VCaP (cell line): ENCODE results near the gene NPHP1.

Source experiments
- H3K27ac ChIP-seq: fragments of 450-650 bp; 2 replicates; pipeline ENCODE4 v1.5.1; 2017
- TF ChIP-seq, protein P1 (sequence below): fragments of 450-650 bp; conservative IDR thresholded peaks from 2 replicates; pipeline ENCODE4 v1.5.1; 2017; ENCODE audit warnings: mild to moderate bottlenecking, moderate library complexity

The NPHP1 gene

DNA sequence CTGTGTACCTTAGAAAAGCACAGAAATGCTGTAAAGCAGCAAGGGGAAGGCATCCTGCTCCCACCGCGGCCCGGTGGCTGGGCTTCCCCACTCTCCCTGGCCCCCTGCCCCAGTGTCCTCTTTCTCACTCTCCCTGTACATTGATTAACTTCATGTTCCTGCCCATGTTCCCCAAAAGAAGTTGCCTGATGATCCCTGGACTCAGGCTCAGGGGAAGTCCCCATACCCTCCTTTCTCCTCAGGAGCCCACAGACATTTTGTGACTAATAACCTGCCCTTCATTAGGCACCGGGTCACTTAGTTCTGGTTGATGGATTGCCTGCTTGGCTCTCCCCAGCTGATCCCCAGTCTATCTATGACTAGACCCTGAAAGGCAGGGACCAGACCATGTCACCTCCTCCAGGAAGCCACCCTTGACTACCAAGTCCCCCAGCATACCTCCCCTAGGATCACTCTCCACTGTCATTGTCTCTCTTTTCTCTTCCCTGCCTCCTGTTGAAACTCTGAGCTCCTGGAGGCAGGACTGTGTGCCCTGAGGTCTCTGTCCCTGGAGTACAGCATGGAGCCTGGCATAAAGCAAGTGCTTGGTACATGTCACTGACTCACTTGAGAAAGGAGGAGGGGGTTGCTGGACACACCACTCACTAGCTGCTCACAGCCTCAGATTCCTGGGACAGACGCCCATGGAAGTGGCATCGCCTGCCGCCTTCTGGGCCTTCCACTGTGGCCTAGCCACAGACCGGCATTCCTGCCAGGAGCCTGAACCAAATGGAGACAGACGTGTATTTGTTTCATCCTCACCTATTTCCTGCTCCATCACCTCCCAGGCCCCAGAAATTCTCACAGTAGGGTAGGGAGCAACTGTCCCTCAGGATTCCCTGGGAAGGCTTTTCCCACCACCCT lies 102.7 kb downstream of the NPHP1 start:
- TF ChIP-seq, protein P1, sequence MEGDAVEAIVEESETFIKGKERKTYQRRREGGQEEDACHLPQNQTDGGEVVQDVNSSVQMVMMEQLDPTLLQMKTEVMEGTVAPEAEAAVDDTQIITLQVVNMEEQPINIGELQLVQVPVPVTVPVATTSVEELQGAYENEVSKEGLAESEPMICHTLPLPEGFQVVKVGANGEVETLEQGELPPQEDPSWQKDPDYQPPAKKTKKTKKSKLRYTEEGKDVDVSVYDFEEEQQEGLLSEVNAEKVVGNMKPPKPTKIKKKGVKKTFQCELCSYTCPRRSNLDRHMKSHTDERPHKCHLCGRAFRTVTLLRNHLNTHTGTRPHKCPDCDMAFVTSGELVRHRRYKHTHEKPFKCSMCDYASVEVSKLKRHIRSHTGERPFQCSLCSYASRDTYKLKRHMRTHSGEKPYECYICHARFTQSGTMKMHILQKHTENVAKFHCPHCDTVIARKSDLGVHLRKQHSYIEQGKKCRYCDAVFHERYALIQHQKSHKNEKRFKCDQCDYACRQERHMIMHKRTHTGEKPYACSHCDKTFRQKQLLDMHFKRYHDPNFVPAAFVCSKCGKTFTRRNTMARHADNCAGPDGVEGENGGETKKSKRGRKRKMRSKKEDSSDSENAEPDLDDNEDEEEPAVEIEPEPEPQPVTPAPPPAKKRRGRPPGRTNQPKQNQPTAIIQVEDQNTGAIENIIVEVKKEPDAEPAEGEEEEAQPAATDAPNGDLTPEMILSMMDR: no peak
- peak overlapping the region; percentile 67 for H3K27ac ChIP-seq

DNA sequence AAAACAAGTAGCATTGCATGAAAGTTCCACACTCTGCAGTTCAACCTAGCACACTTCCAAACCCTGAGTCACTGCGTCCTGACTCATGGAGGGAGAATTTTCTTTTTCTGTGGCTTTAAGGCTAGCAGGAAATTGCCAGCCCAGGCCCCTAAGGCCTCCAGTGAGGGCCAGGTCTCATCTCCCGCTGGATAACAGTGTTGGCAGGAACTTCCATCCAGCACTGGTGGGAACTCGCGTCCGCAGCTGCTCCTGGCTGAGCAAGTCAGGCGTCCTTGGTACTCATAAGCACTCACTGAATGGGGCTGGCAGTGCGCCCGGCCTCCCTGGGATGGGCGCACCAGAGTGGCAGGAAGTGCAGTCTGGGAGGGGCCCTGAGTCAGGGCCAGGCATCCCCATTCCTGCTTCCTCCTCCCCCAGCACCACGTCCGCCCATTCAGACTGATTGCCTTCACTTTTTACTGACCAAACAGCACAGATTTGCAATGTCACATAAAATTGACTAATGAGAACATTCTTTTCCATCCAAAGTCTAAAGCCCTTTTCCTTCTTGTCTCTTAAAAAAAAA lies 103.5 kb downstream of the NPHP1 start:
- TF ChIP-seq, protein P1: no peak
- H3K27ac ChIP-seq: peak overlapping the region; percentile 67

DNA sequence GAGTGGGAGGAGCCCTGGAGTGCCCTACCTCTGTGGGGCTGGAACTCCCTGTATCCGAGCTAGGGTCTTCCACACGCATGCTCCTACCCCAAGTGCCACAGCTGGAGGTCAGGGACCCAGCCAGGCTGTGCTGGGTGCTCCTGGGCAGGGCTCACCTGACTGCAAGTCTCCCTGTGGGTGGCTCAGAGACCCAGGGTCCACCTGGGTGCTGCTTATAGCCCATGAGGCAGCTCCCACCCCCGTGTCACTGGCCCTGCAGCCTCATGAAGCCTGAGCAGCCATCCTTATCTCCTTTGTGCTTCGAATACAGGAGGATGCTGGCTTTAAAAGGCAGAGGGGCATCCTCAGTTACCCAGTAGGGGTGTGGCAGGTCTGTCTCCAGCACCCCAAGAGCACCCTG lies 103.9 kb downstream of the NPHP1 start:
- peak overlapping the region; percentile 67 for H3K27ac ChIP-seq

DNA sequence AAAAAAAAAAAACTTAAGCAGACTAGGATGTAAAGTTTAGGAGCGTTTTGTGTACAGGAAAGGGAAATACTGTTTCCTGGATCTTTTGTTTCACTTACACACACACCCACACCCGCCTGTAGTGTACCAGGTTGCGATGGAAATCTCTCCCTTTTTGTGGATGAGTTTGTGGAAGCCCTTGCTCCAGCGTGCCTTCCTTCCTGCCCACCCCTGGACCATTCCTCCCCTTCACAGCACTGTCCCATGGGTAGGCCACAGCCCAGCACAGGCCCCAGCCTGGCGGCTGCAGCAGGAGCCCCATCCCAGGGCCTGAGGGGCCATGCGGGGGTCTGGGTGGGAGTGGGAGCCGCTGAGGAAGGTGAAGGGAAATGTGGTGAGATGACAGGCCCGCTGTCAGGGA lies 104.3 kb downstream of the NPHP1 start:
- TF ChIP-seq, protein P1: no peak
- H3K27ac ChIP-seq: peak overlapping the region; percentile 67

DNA sequence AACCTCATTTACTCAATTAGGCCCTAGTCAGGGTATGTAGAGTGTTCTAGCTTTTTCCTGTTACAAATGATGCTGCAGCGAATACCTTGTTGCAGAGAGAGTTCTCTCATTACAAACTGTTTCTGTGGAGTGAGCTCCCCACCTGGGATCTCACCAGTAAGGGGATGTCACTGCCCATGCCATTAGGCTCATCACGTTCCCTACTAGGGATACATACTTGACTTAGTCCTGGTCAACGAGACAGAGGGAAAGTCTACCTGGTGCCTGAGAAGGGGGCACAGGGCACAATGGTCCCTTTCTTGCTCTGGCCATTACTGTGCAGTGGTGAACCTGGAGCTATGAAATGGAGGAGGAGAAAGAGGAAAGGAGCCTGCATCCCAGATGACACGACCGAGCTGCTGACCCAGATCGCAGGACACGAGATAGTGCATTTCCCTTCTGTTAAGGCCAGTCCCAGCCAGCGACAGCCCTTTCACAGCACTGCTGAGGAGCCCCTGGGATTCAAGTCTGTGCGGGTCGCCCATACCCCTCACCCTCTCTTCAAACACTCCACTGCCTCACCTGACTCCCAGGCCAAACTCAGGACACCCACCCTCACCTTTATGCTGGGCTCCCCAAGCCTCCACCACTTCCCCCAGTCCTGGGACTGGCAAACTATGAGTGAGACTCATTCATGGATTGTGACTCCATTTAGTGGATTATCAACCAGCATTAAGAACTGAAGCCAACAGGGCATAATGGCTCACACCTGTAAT lies 105.2 kb downstream of the NPHP1 start:
- H3K27ac ChIP-seq: no peak overlapping the region; the same call in 1 of the 2 replicates
- TF ChIP-seq, protein P1: no peak

DNA sequence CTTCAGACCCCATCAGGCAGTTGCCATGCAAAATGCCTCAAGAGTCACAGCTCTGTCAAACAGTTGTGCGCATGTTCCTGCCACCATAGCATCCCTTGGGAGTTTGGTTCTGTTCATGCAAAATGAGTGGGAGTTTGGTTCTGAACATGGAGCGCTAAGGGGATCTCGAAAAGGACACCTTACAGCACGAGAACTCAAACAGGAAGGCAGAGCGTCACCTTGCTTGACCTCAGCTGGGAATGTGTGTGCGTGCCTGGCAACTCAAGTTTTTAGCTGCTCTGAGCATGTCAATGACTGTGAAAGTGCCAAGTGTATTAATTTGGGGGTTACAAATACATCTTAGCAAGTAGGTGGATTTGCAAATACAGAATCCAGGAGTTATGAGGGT lies 105.8 kb downstream of the NPHP1 start:
- TF ChIP-seq, protein P1: no peak
- H3K27ac ChIP-seq: no peak overlapping the region

DNA sequence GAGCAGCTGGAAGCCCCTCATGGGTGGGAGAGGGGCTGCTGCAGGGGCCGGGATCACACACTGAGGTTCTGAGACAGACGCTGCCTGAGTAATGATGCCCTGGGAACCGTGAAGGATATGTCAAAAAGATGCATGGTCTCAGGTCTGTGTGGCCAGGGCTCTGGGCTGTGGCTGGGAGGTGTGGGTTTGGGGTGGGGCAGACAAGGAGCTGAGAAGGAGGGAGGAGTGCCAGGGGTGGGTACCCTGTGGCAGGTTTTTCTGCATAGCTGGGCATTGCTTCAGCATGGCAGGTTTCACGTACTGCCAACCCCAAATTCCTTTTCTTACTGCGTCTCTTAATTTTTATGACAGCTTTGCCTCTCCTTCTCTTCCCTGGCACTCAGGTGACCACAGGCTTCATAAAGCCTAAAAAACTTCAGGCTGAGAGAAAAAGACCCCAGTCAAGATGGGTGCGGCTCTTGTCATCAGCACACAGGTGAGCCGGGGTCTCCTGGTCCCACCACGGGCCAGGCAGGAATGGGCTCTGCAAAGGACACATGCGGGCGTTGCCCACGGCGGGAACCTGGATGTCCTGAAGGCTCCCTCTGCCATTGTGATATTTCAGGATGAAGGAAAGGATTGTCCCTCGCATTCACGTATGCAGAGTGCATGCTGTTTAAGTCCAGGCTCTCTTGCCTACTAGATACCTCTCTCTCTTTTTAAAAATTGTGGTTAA lies 107.2 kb downstream of the NPHP1 start:
- TF ChIP-seq, protein P1: no peak
- no peak overlapping the region for H3K27ac ChIP-seq
